GM12878 (cell line): ENCODE results near the gene ABHD6. TPM values are rescaled to one million over a fixed set of nuclear protein-coding genes. Genes with fewer than 3 reads are reported as not detected.
A peak's percentile ranks its signal among the peaks of the same experiment; 100 is the strongest.

ENCODE experiments used
- BHLHE40 ChIP-seq, 2 experiments: fragments of 450-650 bp in 1 of 2; IDR thresholded peaks; 2 replicates each; pipeline ENCODE4 v1.6.1; 2011 to 2017; ENCODE audit warnings: low read depth in 2 of 2, borderline replicate concordance in 1 of 2, improper control_type of control experiment in 1 of 2, low read length in 1 of 2, mild to moderate bottlenecking in 1 of 2
- BMI1 ChIP-seq: fragments of 450-650 bp; IDR thresholded peaks from 2 replicates; pipeline ENCODE4 v1.6.1; 2016; ENCODE audit warnings: mild to moderate bottlenecking, moderate library complexity, borderline replicate concordance
- ESRRA ChIP-seq: IDR thresholded peaks from 2 replicates; pipeline ENCODE4 v1.6.1; 2012; ENCODE audit warnings: mild to moderate bottlenecking, low read length, improper control_type of control experiment
- FOXK2 ChIP-seq: fragments of 450-650 bp; IDR thresholded peaks from 2 replicates; pipeline ENCODE4 v1.6.1; 2017; ENCODE audit warnings: mild to moderate bottlenecking, moderate library complexity
- HCFC1 ChIP-seq: fragments of 150-350 bp; IDR thresholded peaks from 2 replicates; pipeline ENCODE4 v1.6.1; 2014; ENCODE audit warnings: low read length
- MEF2A ChIP-seq: IDR thresholded peaks from 2 replicates; pipeline ENCODE4 v1.6.1; 2011; ENCODE audit warnings: low read depth, mild to moderate bottlenecking, low read length, moderate library complexity; ENCODE audit not compliant: insufficient read depth
- MTA2 ChIP-seq: fragments of 450-650 bp; IDR thresholded peaks from 2 replicates; pipeline ENCODE4 v1.6.1; 2016; ENCODE audit warnings: low read depth, mild to moderate bottlenecking, moderate library complexity
- MXI1 ChIP-seq: fragments of 150-350 bp; IDR thresholded peaks from 2 replicates; pipeline ENCODE4 v1.6.1; 2011; ENCODE audit warnings: low read depth, mild to moderate bottlenecking, inconsistent platforms, low read length, improper control_type of control experiment
- MYC ChIP-seq: IDR thresholded peaks from 2 replicates; pipeline ENCODE4 v1.6.1; 2011; ENCODE audit warnings: mild to moderate bottlenecking, low read length, moderate library complexity, inconsistent platforms; ENCODE audit not compliant: insufficient read depth, insufficient replicate concordance, insufficient read length, severe bottlenecking
- NFYA ChIP-seq: IDR thresholded peaks from 2 replicates; pipeline ENCODE4 v1.6.1; 2011; ENCODE audit warnings: low read depth, mild to moderate bottlenecking, low read length, improper control_type of control experiment, borderline replicate concordance
- NR2C2 ChIP-seq: IDR thresholded peaks from 2 replicates; pipeline ENCODE4 v1.6.1; 2011; ENCODE audit warnings: borderline replicate concordance, low read depth; ENCODE audit not compliant: control insufficient read depth, insufficient read length
- RCOR1 ChIP-seq: conservative IDR thresholded peaks from 2 replicates; pipeline ENCODE4 v1.6.1; 2012; ENCODE audit warnings: low read depth, low read length, improper control_type of control experiment
- SIN3A ChIP-seq: IDR thresholded peaks from 2 replicates; pipeline ENCODE4 v1.6.1; 2012; ENCODE audit warnings: low read depth, low read length, improper control_type of control experiment
- SMAD1 ChIP-seq: fragments of 450-650 bp; IDR thresholded peaks from 2 replicates; pipeline ENCODE4 v1.6.1; 2018; ENCODE audit warnings: mild to moderate bottlenecking, low read depth; ENCODE audit not compliant: partially characterized antibody
- SMC3 ChIP-seq: IDR thresholded peaks from 2 replicates; pipeline ENCODE4 v1.6.1; 2011; ENCODE audit warnings: low read length, improper control_type of control experiment, borderline replicate concordance
- STAT3 ChIP-seq: IDR thresholded peaks from 2 replicates; pipeline ENCODE4 v1.6.1; 2011; ENCODE audit warnings: low read depth, low read length, improper control_type of control experiment
- TCF3 ChIP-seq: IDR thresholded peaks from 2 replicates; pipeline ENCODE4 v1.6.1; 2012; ENCODE audit warnings: low read depth, mild to moderate bottlenecking, low read length, borderline replicate concordance; ENCODE audit not compliant: insufficient read depth
- WRNIP1 ChIP-seq: IDR thresholded peaks from 2 replicates; pipeline ENCODE4 v1.6.1; 2011; ENCODE audit warnings: low read depth, low read length, improper control_type of control experiment, borderline replicate concordance
- polyA plus RNA-seq, 11 experiments: library from polyadenylated mRNA; depleted of rRNA in 4 of 11; unstranded in 6 of 11; stranded (reverse) in 5 of 11; fragments of >200 nt; fragmentation: Nextera tagmentation in 4 of 11; fragmentation: Illumina TruSeq in 1 of 11; extraction: Ambion mirVana in 4 of 11; extraction: Trizol in 1 of 11; gene quantifications; 1 replicate in 1 of 11; 2 replicates in 10 of 11; pipeline versions ENCODE4 v1.2.1 to v1.2.3, GENCODE V29; 2011 to 2016; ENCODE audit warnings: inconsistent platforms in 2 of 11, missing spikeins in 2 of 11, low read depth in 1 of 11
- total RNA-seq, 4 experiments: library from RNA; depleted of rRNA in 3 of 4; stranded (reverse); fragments of >200 nt in 3 of 4; fragmentation: Illumina TruSeq in 1 of 4; extraction: Trizol in 1 of 4; gene quantifications; 2 replicates each; pipeline versions ENCODE4 v1.2.1 to v1.2.3, GENCODE V29; 2013 to 2021
- TF ChIP-seq, protein P1 (sequence below): fragments of 450-650 bp; IDR thresholded peaks from 2 replicates; pipeline ENCODE4 v1.6.1; 2017; ENCODE audit warnings: low read depth, mild to moderate bottlenecking, moderate library complexity
- TF ChIP-seq, protein P2 (sequence below): fragments of 150-350 bp; IDR thresholded peaks from 2 replicates; pipeline ENCODE4 v1.6.1; 2014; ENCODE audit warnings: mild to moderate bottlenecking, low read depth, low read length
- TF ChIP-seq, protein P3 (sequence below): IDR thresholded peaks from 2 replicates; pipeline ENCODE4 v1.6.1; 2012; ENCODE audit warnings: low read depth, low read length, improper control_type of control experiment
- TF ChIP-seq, protein P4 (sequence below): fragments of 150-350 bp; IDR thresholded peaks from 2 replicates; pipeline ENCODE4 v1.6.1; 2016; ENCODE audit warnings: low read depth, low read length

The ABHD6 gene
- total and polyA plus RNA-seq, 10 of the 15 experiments (the other 5 are each of a cell fraction or from before 2014, with no cell fraction given): 1.4 to 33.2 (median 3.2) TPM

GRCh38 chr3:58305882-58306711 is 68.5 kb downstream of the ABHD6 start, which contains the start of the genes HTD2 and RPP14 (continued):
- TF ChIP-seq NR2C2 (no peak), MYC (no peak), STAT3 (no peak), SMAD1 (no peak), MTA2 (no peak; the same call in 1 of the 2 replicates), MEF2A (0 out of 2 replicates have a peak, but pooled peaks have one; percentile 45), WRNIP1 (no peak), ESRRA (peak; percentile 40; the same call in 1 of the 2 replicates), HCFC1 (peak; percentile 69), BHLHE40 (IDR thresholded peaks at IDR 0.05; ENCODE audit: borderline replicate concordance in 1 of 2, low read depth in 2 of 2, low read length in 1 of 2) (peak; percentile 75 to 86), NFYA (no peak), RCOR1 (no peak), TCF3 (no peak), MXI1 (peak; percentile 30), BMI1 (no peak), SIN3A (peak; percentile 20; the same call in 1 of the 2 replicates), SMC3 (peak; percentile 65; the same call in 1 of the 2 replicates), FOXK2 (no peak)
- TF ChIP-seq, protein P1, sequence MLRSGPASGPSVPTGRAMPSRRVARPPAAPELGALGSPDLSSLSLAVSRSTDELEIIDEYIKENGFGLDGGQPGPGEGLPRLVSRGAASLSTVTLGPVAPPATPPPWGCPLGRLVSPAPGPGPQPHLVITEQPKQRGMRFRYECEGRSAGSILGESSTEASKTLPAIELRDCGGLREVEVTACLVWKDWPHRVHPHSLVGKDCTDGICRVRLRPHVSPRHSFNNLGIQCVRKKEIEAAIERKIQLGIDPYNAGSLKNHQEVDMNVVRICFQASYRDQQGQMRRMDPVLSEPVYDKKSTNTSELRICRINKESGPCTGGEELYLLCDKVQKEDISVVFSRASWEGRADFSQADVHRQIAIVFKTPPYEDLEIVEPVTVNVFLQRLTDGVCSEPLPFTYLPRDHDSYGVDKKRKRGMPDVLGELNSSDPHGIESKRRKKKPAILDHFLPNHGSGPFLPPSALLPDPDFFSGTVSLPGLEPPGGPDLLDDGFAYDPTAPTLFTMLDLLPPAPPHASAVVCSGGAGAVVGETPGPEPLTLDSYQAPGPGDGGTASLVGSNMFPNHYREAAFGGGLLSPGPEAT: peak; percentile 100
- TF ChIP-seq, protein P2, sequence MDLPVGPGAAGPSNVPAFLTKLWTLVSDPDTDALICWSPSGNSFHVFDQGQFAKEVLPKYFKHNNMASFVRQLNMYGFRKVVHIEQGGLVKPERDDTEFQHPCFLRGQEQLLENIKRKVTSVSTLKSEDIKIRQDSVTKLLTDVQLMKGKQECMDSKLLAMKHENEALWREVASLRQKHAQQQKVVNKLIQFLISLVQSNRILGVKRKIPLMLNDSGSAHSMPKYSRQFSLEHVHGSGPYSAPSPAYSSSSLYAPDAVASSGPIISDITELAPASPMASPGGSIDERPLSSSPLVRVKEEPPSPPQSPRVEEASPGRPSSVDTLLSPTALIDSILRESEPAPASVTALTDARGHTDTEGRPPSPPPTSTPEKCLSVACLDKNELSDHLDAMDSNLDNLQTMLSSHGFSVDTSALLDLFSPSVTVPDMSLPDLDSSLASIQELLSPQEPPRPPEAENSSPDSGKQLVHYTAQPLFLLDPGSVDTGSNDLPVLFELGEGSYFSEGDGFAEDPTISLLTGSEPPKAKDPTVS: no peak
- TF ChIP-seq, protein P3, sequence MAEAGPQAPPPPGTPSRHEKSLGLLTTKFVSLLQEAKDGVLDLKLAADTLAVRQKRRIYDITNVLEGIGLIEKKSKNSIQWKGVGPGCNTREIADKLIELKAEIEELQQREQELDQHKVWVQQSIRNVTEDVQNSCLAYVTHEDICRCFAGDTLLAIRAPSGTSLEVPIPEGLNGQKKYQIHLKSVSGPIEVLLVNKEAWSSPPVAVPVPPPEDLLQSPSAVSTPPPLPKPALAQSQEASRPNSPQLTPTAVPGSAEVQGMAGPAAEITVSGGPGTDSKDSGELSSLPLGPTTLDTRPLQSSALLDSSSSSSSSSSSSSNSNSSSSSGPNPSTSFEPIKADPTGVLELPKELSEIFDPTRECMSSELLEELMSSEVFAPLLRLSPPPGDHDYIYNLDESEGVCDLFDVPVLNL: peak; percentile 51; the same call in 1 of the 2 replicates
- TF ChIP-seq, protein P4, sequence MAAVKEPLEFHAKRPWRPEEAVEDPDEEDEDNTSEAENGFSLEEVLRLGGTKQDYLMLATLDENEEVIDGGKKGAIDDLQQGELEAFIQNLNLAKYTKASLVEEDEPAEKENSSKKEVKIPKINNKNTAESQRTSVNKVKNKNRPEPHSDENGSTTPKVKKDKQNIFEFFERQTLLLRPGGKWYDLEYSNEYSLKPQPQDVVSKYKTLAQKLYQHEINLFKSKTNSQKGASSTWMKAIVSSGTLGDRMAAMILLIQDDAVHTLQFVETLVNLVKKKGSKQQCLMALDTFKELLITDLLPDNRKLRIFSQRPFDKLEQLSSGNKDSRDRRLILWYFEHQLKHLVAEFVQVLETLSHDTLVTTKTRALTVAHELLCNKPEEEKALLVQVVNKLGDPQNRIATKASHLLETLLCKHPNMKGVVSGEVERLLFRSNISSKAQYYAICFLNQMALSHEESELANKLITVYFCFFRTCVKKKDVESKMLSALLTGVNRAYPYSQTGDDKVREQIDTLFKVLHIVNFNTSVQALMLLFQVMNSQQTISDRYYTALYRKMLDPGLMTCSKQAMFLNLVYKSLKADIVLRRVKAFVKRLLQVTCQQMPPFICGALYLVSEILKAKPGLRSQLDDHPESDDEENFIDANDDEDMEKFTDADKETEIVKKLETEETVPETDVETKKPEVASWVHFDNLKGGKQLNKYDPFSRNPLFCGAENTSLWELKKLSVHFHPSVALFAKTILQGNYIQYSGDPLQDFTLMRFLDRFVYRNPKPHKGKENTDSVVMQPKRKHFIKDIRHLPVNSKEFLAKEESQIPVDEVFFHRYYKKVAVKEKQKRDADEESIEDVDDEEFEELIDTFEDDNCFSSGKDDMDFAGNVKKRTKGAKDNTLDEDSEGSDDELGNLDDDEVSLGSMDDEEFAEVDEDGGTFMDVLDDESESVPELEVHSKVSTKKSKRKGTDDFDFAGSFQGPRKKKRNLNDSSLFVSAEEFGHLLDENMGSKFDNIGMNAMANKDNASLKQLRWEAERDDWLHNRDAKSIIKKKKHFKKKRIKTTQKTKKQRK: no peak
